ENCODE data around the gene MATR3.

GRCh38 chr5:139341187-139341688, 47.7 kb downstream of the MATR3 start:
- no peak for TF ChIP-seq CTCF (IDR thresholded peaks at IDR 0.05)
- no peak for TF ChIP-seq REST (IDR thresholded peaks at IDR 0.05; ENCODE audit: insufficient read depth in 1 of 2, low read depth in 2 of 2, low read length in 1 of 2)
- TF ChIP-seq POLR2AphosphoS5 (IDR thresholded peaks at IDR 0.05; ENCODE audit: low read depth, low read length) = no peak

All from Panc1 (cell line).